HG02884 (cell line): ENCODE measurements around the gene NPIPA8.
"Not testable (repeated sequence)": the region's sequence is repeated elsewhere in the genome, so short reads cannot be mapped to it uniquely, and the experiment has no call there.

Experiments
- ATAC-seq: cut with Tn5 transposase; IDR thresholded peaks from one replicate; pipeline ENCODE4 v1.9.1; 2021; ENCODE audit warnings: mild to moderate bottlenecking, moderate library complexity; ENCODE audit not compliant: unreplicated experiment

Gene NPIPA8

DNA sequence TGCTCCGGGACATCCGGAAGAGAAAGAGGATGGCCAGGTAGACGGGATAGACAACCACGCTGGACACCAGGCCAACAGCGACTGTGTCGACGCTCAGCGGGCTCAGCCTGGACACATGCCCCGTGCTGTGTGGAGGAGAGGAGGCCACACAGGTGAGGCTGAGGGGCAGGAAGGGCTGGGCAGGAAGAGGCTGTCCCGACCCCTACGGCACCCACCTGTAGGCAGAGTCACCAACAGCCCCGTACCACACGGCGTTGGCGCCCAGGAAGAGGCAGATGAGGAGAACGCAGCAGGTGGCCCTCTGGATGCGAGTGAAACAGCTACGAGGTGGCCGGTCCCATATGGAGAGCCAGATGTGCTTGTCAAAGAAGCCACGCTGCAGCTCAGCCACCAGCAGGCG lies at the start of gene NPIPA8:
Gene NPIPA8, minus strand, starts transcription at position 101 of the 400 bp plus-strand sequence. CDS start 4,074 bp downstream, outside the sequence.
- ATAC-seq = not testable (repeated sequence)

DNA sequence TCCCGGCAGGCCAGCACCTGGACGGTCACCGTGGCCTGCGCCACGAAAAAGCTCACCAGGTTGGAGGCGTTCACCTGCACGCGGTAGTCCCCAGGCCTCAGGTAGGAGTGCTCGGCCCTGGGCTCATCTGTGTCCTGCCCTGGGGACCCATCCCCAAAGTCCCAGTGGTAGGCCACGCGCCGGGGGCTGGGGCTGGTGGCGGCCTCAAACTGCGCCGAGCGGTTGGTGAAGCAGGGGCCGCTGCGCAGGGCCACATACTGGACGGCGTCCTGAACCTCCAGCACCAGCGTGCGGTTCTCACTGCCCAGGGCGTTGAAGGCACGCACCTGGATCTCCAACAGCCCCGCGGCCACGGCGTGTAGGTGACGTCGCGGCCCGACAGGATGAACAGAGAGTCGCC lies 48.7 kb upstream of the NPIPA8 start:
- not testable (repeated sequence) for ATAC-seq

GRCh38 chr16:18384869-18385268 lies 48.3 kb upstream of the NPIPA8 start:
- not testable (repeated sequence) for ATAC-seq

DNA sequence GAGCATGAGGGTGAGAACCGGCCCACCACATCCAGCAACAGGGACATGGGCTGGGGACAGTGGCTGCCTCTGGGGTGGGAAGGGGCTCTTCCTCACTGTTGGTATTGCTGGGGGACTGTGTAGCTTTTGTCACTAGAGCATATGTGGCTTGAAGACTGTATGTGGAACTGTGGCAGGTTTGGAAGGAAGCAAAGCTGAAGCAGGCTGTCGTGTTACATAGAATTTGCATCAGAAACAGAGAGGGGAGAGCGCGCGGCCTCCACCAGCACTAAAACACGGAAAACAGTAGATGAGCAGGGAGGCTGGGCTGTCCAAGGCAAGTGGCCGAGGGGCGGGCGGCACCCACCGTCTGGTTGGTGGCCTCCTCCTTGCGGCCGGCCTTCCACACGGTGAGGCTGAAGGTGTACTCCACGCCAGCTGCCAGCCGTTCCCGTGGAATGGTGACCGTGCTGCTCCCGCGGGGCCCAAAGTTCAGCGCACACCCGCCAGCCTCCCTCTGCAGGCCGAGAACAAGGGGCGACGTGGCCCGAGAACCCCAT lies 47.6 kb upstream of the NPIPA8 start:
- not testable (repeated sequence) for ATAC-seq

DNA sequence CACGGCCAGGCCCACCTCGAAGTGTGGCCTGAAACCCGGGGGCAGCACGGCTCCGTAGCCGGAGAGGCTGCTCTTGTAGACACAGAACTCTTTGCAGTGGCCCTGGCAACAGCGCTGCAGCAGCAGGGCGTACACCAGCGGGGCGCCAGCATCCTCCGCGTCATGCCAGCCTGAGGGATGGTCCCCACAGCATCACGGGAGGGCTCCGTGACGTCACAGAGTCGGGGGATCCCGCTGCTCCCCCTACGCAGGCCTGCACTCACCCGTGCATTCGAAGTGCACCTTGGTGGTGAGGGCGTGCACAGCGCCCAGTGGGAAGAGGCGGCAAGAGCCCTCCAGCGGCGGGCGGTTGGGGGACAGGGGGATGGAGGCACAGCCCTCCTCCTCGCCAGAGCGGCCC lies 46.2 kb upstream of the NPIPA8 start:
- ATAC-seq = not testable (repeated sequence)

GRCh38 chr16:18347742-18348141 lies 11.2 kb upstream of the NPIPA8 start:
- not testable (repeated sequence) for ATAC-seq

DNA sequence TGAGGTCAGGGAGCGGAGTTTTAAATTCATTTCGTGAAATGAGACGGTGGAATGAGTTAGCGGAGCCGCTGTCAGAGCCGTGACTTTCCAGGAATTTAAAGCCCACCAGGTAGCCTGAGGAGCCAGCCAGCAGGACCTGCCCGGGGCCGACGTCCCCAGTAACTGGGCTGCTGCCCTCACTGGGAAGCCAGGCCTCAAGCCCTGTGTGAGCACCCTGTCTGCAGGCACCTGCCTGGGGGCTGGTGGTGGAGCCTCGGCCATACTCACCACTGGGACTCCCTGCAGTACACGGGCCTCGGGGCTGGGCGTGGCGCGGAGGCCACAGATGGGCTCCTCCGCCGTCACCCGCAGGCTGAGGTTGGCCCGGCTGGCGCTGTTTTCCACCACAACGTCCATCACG lies 10.5 kb upstream of the NPIPA8 start:
- not testable (repeated sequence) for ATAC-seq

GRCh38 chr16:18344634-18345033 lies 8.1 kb upstream of the NPIPA8 start:
- ATAC-seq = not testable (repeated sequence)

DNA sequence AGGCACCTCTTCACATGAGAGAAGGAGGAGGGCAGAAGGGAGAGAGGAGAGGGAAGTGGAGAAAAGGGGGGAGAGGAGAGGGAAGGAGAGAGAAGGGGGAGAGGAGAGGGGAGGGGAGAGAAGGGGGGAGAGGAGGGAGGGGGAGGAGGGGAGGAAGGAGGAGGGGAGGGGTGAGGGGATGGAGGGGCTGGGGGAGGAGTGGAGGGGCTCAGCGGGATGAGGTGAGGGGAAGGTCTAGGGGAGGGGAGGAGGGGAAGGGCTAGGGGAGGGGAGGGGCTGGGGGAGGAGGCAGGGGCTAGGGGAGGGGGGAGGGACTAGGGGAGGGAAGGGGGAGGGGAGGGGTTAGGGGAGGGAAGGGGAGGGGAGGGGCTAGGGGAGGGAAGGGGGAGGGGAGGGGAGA lies 5.5 kb upstream of the NPIPA8 start:
- not testable (repeated sequence) for ATAC-seq

- ATAC-seq = not testable (repeated sequence)
Measured at GRCh38 chr16:18341417-18341960, 5.0 kb upstream of the NPIPA8 start.

- ATAC-seq = not testable (repeated sequence)
Measured at GRCh38 chr16:18339210-18339609, 2.7 kb upstream of the NPIPA8 start.

DNA sequence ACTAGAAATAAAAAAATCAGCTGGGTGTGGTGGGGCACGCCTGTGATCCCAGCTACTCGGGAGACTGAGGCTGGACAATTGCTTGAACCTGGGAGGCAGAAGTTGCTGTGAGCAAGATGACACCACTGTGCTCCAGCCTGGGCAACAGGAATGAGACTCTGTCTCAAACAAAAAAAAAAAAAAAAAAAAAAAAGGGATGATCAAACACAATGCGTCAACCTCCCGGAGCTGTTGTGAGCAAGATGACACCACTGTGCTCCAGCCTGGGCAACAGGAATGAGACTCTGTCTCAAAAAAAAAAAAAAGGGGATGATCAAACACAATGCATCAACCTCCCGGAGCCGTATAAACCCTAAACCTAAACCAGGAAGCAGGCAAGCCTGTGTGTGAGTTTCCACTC lies 24.7 kb downstream of the NPIPA8 start:
- ATAC-seq = not testable (repeated sequence)

DNA sequence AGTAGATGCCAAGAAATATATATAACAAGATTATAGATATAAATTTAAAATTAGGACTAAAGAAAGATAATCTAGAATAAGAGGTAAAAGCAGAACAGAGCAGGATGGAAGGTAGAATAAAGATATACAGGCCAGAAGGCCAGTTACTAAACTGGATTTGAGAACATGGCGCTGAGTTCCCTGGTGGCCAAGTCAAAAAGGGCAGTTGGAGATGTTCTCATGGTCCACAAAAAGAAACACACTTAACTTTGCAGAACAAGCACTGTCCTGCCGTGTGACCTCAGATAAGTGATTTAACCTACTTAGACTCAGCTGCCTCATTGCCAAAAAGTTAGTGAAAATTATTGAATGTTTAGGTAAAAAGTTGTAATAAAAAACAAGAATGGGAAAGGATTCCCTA lies 27.4 kb downstream of the NPIPA8 start:
- not testable (repeated sequence) for ATAC-seq

GRCh38 chr16:18307241-18307640 lies 29.3 kb downstream of the NPIPA8 start:
- ATAC-seq = not testable (repeated sequence)

DNA sequence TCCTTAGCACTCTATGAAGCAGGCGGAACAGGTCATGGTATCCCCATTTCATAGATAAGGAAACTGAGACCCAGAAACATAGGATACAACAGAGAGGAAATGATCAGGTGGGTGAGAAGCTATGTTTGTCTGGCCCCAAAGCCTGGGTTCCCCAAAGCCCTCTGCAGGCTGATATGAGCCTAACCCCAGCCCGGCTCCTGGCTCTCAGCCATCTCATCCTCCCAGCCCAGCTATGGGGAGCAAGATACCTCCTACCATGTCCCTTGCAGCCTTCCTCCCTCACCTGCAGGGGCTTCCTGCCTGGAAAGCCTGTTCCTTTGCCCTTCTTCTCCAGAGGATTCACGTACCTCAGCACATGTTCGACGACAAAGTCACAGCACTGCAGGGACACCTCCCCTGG lies 30.5 kb downstream of the NPIPA8 start:
- ATAC-seq = not testable (repeated sequence)

GRCh38 chr16:18303059-18303706 lies 33.4 kb downstream of the NPIPA8 start:
- ATAC-seq = not testable (repeated sequence)

DNA sequence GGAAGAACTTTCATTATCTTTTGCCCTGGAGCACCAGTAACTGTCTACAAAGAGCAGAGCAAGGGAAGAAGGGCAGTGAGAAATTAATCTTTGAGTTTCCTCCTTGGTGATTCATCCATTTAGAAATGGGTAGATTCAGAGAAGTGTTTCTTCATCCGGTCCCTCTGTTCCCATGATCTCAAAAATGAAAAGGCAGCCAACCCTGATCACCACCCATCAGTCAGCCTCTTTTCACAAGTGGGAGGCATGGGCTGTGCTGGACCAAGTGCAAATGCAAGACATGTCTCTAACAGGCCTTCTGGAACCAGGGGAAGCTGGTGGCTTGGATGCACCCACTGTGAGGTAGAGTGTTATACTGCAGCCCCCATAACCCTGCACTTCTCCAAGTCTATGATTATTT lies 38.8 kb downstream of the NPIPA8 start:
- ATAC-seq = not testable (repeated sequence)

DNA sequence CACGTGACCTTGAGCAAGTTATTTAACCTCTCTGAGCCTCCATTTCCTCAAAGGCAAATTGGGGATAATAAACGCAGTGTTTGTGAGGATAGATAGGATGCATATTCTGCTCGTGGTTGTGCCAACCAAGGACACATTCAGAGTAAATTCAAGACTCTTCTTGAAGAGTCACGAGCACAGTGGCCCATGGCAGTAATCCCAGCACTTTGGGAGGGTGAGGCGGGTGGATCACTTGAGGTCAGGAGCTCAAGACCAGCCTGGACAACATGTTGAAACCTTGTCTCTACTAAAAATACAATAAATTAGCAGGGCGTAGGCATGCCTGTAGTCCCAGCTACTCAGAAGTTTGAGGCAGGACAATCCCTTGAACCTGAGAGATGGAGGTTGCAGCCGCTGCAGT lies 39.6 kb downstream of the NPIPA8 start:
- not testable (repeated sequence) for ATAC-seq

DNA sequence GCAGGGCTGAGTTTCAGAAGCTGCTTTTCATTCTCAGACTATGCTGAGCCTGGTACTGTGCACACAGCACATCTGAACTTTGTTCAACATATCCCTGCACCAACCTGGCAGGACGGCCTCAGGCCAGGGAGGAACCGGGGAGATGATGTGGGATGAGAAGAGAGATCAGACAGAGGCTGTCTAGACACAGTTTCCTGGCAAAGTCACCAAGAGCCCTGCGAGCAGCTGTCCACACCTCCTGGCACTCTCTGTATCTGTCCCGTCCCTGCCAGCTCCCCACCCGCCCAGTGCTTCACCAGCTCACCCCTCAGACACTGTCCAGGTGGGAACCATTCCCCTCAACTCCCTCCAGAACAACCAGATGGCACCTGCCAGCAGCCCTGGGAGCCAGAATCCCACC lies 42.2 kb downstream of the NPIPA8 start:
- not testable (repeated sequence) for ATAC-seq

- not testable (repeated sequence) for ATAC-seq
Measured at GRCh38 chr16:18293337-18293956, 43.1 kb downstream of the NPIPA8 start.

- not testable (repeated sequence) for ATAC-seq
Measured at GRCh38 chr16:18290959-18291358, 45.6 kb downstream of the NPIPA8 start.

DNA sequence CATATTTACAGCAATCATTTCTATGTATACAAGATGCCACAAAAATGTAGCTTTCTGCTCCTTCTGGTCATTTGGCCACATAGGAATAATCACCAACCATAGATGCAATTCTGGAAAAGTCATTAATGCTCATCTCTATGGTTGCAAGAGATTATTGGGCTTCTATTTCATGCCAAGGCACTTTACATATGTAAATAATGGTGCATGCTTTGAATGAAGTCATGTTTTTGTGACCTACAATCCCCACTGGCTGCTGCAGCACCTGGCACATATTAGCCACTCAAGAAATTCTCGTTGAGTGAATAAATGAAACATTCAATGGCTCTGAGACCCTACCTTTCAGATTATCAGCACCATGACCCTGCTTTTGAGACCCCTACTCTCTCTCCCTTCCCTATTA lies 50.2 kb downstream of the NPIPA8 start:
- ATAC-seq = not testable (repeated sequence)
